Spleen (tissue), 7 donors: ENCODE measurements around the gene PIP4K2C.
"Not testable (repeated sequence)": the region's sequence is repeated elsewhere in the genome, so short reads cannot be mapped to it uniquely, and the experiment has no call there.

Source experiments
- CTCF ChIP-seq, 11 experiments: fragments of 200-600 bp in 7 of 11; fragments of 450-650 bp in 4 of 11; sonication (generic) in 4 of 11; IDR thresholded peaks in 8 of 11; conservative IDR thresholded peaks in 3 of 11; 1 replicate in 7 of 11; 2 replicates in 4 of 11; pipeline versions ENCODE4 v1.4.0 to v1.8.0; 2016 to 2021; ENCODE audit warnings: antibody characterized with exemption in 11 of 11, inconsistent platforms in 4 of 11, mild to moderate bottlenecking in 1 of 11
- POLR2A ChIP-seq, 3 donors: fragments of 450-650 bp; IDR thresholded peaks; one replicate each; pipeline ENCODE4 v1.5.1; 2017; ENCODE audit warnings: antibody characterized with exemption in 3 of 3, mild to moderate bottlenecking in 1 of 3
- donor health status: DM: no; HTN: no; CAD: no; lungs with moderate emphysema.
- donor health status: DM: no; HTN: no; CAD: no.
- donor health status: DM: no; HTN: no; CAD: no.

GRCh38 chr12:57561117-57561516 lies 29.9 kb upstream of the PIP4K2C start:
- TF ChIP-seq CTCF (IDR thresholded peaks at IDR 0.05 in 8 of 11, conservative IDR thresholded peaks at IDR 0.05 in 3 of 11); POLR2A (IDR thresholded peaks at IDR 0.05): not testable (repeated sequence)
